GM18951 (cell line): ENCODE measurements around the gene GNAO1.

ENCODE experiments used
- POLR2A ChIP-seq: IDR thresholded peaks from 4 replicates; pipeline ENCODE4 v1.6.1; 2011; ENCODE audit warnings: mild to moderate bottlenecking; ENCODE audit not compliant: insufficient read length, insufficient read depth; ENCODE audit errors: extremely low read depth
- in situ Hi-C: fragments of 300-500 bp; cut with MboI; formaldehyde crosslinking; loops from one replicate; pipeline ENCODE4 v1.12.0; 2022; ENCODE audit warnings: low sequenced_read_pairs, mixed read lengths, inconsistent platforms; ENCODE audit not compliant: unreplicated experiment

Gene GNAO1

GRCh38 chr16:56233795-56234566 is 42.7 kb downstream of the GNAO1 start:
- no peak for TF ChIP-seq POLR2A

GRCh38 chr16:56234737-56235136 is 43.4 kb downstream of the GNAO1 start:
- TF ChIP-seq POLR2A: no peak
- in situ Hi-C loops: no loop called here

More at GRCh38 chr16:56233795-56234566, 42.7 kb downstream of the GNAO1 start:
- in situ Hi-C loops: no loop called here

GRCh38 chr16:56237451-56237930 is 46.2 kb downstream of the GNAO1 start:
- in situ Hi-C loops: no loop called here
- no peak for TF ChIP-seq POLR2A

- in situ Hi-C loops: no loop called here
- no peak for TF ChIP-seq POLR2A
These were observed 46.9 kb downstream of the GNAO1 start for GRCh38 chr16:56238188-56238587.

GRCh38 chr16:56241596-56241995 is 50.3 kb downstream of the GNAO1 start:
- no peak for TF ChIP-seq POLR2A

GRCh38 chr16:56242740-56243139 is 51.5 kb downstream of the GNAO1 start:
- no peak for TF ChIP-seq POLR2A
- in situ Hi-C loops: no loop called here

More at GRCh38 chr16:56241596-56241995, 50.3 kb downstream of the GNAO1 start:
- in situ Hi-C loops: no loop called here

GRCh38 chr16:56244612-56245011 is 53.3 kb downstream of the GNAO1 start:
- TF ChIP-seq POLR2A: no peak
- in situ Hi-C loops: no loop called here

- no peak for TF ChIP-seq POLR2A
- in situ Hi-C loops: no loop called here
These were observed 53.9 kb downstream of the GNAO1 start for GRCh38 chr16:56245197-56245596.

- no peak for TF ChIP-seq POLR2A
- in situ Hi-C loops: no loop called here
These were observed 54.9 kb downstream of the GNAO1 start for GRCh38 chr16:56246051-56246817.

GRCh38 chr16:56247018-56247417 is 55.7 kb downstream of the GNAO1 start:
- in situ Hi-C loops: no loop called here
- no peak for TF ChIP-seq POLR2A

GRCh38 chr16:56247808-56248207 is 56.5 kb downstream of the GNAO1 start:
- in situ Hi-C loops: no loop called here
- no peak for TF ChIP-seq POLR2A

- in situ Hi-C loops: no loop called here
- TF ChIP-seq POLR2A: no peak
These were observed 61.5 kb downstream of the GNAO1 start for GRCh38 chr16:56252835-56253234.

GRCh38 chr16:56255904-56256303 is 64.6 kb downstream of the GNAO1 start:
- no peak for TF ChIP-seq POLR2A
- in situ Hi-C loops: no loop called here

- in situ Hi-C loops: no loop called here
- no peak for TF ChIP-seq POLR2A
These were observed 66.0 kb downstream of the GNAO1 start for GRCh38 chr16:56257239-56257638.
